H9 (cell line): ENCODE data around the gene NEDD9. TPM values are rescaled to one million over a fixed set of nuclear protein-coding genes. Genes with fewer than 3 reads are reported as not detected.

ENCODE experiments used
- DNase-seq: peaks from one replicate; pipeline ENCODE4 v3.0.0-alpha.2; 2017
- H2AFZ ChIP-seq: one replicate; pipeline ENCODE4 v1.6.1; 2013; ENCODE audit warnings: mild to moderate bottlenecking, low read length, control low read depth, moderate library complexity
- H2AK5ac ChIP-seq: 2 replicates; pipeline ENCODE4 v1.6.1; 2013; ENCODE audit warnings: low read length, control low read depth, mixed read lengths; ENCODE audit not compliant: insufficient read length
- H2BK120ac ChIP-seq: one replicate; pipeline ENCODE4 v1.6.1; 2013; ENCODE audit warnings: low read depth, mild to moderate bottlenecking, low read length, control low read depth, inconsistent platforms; ENCODE audit not compliant: poor library complexity, severe bottlenecking
- H2BK12ac ChIP-seq: 2 replicates; pipeline ENCODE4 v1.6.1; 2013; ENCODE audit warnings: low read length, control low read depth, mixed read lengths, low read depth; ENCODE audit not compliant: insufficient read length
- H2BK15ac ChIP-seq: 2 replicates; pipeline ENCODE4 v1.6.1; 2013; ENCODE audit warnings: low read depth, low read length, control low read depth
- H2BK20ac ChIP-seq: one replicate; pipeline ENCODE4 v1.6.1; 2013; ENCODE audit warnings: low read depth, mild to moderate bottlenecking, low read length, control low read depth, inconsistent platforms; ENCODE audit not compliant: poor library complexity, severe bottlenecking
- H2BK5ac ChIP-seq: 2 replicates; pipeline ENCODE4 v1.6.1; 2013; ENCODE audit warnings: low read length, control low read depth, mixed read lengths; ENCODE audit not compliant: insufficient read length
- H3K14ac ChIP-seq: 2 replicates; pipeline ENCODE4 v1.6.1; 2013; ENCODE audit warnings: low read length, control low read depth; ENCODE audit not compliant: insufficient read depth
- H3K18ac ChIP-seq: 2 replicates; pipeline ENCODE4 v1.6.1; 2013; ENCODE audit warnings: low read depth, mild to moderate bottlenecking, mixed read lengths, low read length, control low read depth; ENCODE audit not compliant: insufficient read length
- H3K23ac ChIP-seq: 2 replicates; pipeline ENCODE4 v1.6.1; 2013; ENCODE audit warnings: low read length, control low read depth, mixed read lengths, low read depth; ENCODE audit not compliant: insufficient read length
- H3K23me2 ChIP-seq: 2 replicates; pipeline ENCODE4 v1.6.1; 2013; ENCODE audit warnings: low read depth, mild to moderate bottlenecking, mixed read lengths, low read length, control low read depth; ENCODE audit not compliant: insufficient read length, poor library complexity, severe bottlenecking
- H3K27ac ChIP-seq: 2 replicates; pipeline ENCODE4 v1.5.1; 2013; ENCODE audit warnings: low read length, control low read depth, mixed read lengths, low read depth; ENCODE audit not compliant: insufficient read length
- H3K27me3 ChIP-seq: 2 replicates; pipeline ENCODE4 v1.6.1; 2013; ENCODE audit warnings: low read length, control low read depth, inconsistent platforms; ENCODE audit not compliant: insufficient read depth
- H3K4ac ChIP-seq: 2 replicates; pipeline ENCODE4 v1.6.1; 2013; ENCODE audit warnings: low read depth, mild to moderate bottlenecking, control low read depth, inconsistent platforms, low read length, moderate library complexity
- H3K4me1 ChIP-seq: 2 replicates; pipeline ENCODE4 v1.6.1; 2013; ENCODE audit warnings: low read length, control low read depth, inconsistent platforms; ENCODE audit not compliant: insufficient read depth
- H3K4me2 ChIP-seq: 2 replicates; pipeline ENCODE4 v1.6.1; 2013; ENCODE audit warnings: low read length, control low read depth, mixed read lengths; ENCODE audit not compliant: insufficient read length, insufficient read depth
- H3K56ac ChIP-seq: 2 replicates; pipeline ENCODE4 v1.6.1; 2013; ENCODE audit warnings: low read depth, mild to moderate bottlenecking, mixed read lengths, low read length, control low read depth; ENCODE audit not compliant: insufficient read length
- H3K79me1 ChIP-seq: 2 replicates; pipeline ENCODE4 v1.6.1; 2013; ENCODE audit warnings: low read depth, mild to moderate bottlenecking, moderate library complexity, low read length, control low read depth, inconsistent platforms; ENCODE audit not compliant: insufficient read depth, poor library complexity, severe bottlenecking
- H3K79me2 ChIP-seq: 2 replicates; pipeline ENCODE4 v1.6.1; 2013; ENCODE audit warnings: low read length, control low read depth, inconsistent platforms; ENCODE audit not compliant: insufficient read depth
- H3K9ac ChIP-seq: 2 replicates; pipeline ENCODE4 v1.6.1; 2013; ENCODE audit warnings: low read length, control low read depth, mixed read lengths; ENCODE audit not compliant: insufficient read length; ENCODE audit errors: extremely low read depth
- H3K9me3 ChIP-seq: one replicate; pipeline ENCODE4 v1.6.1; 2013; ENCODE audit warnings: low read depth, low read length, inconsistent platforms; ENCODE audit not compliant: control insufficient read depth
- H3T11ph ChIP-seq: one replicate; pipeline ENCODE4 v1.6.1; 2013; ENCODE audit warnings: mild to moderate bottlenecking, low read length, control low read depth, inconsistent platforms
- H4K20me1 ChIP-seq: one replicate; pipeline ENCODE4 v1.6.1; 2013; ENCODE audit not compliant: control insufficient read depth, insufficient read length, insufficient read depth
- H4K5ac ChIP-seq: 2 replicates; pipeline ENCODE4 v1.6.1; 2013; ENCODE audit warnings: low read depth, mild to moderate bottlenecking, mixed read lengths, low read length, control low read depth; ENCODE audit not compliant: insufficient read length
- H4K8ac ChIP-seq: replicated peaks from 2 replicates; pipeline ENCODE4 v1.6.1; 2013; ENCODE audit warnings: low read length, control low read depth, mixed read lengths, low read depth; ENCODE audit not compliant: insufficient read length
- H4K91ac ChIP-seq: 2 replicates; pipeline ENCODE4 v1.6.1; 2013; ENCODE audit warnings: low read depth, mild to moderate bottlenecking, moderate library complexity, mixed read lengths, low read length, control low read depth; ENCODE audit not compliant: insufficient read length
- H3K27ac Mint-ChIP-seq, 3 experiments: 2 replicates in 2 of 3; 3 replicates in 1 of 3; pipeline ENCODE4 v1.8.0; 2020 to 2021; ENCODE audit warnings: mixed read lengths in 3 of 3, mild to moderate bottlenecking in 1 of 3, moderate library complexity in 1 of 3
- H3K27me3 Mint-ChIP-seq: 2 replicates; pipeline ENCODE4 v1.8.0; 2021; ENCODE audit warnings: low read depth, mild to moderate bottlenecking, moderate library complexity, mixed read lengths
- H3K36me3 Mint-ChIP-seq, 3 experiments: 2 replicates in 2 of 3; 3 replicates in 1 of 3; pipeline ENCODE4 v1.8.0; 2020 to 2021; ENCODE audit warnings: low read depth in 3 of 3, mixed read lengths in 3 of 3; ENCODE audit not compliant: insufficient read depth in 1 of 3
- H3K4me1 Mint-ChIP-seq, 2 experiments: 2 replicates each; pipeline ENCODE4 v1.8.0; 2020; ENCODE audit warnings: mixed read lengths in 2 of 2
- H3K4me3 Mint-ChIP-seq, 2 experiments: 2 replicates in 1 of 2; 3 replicates in 1 of 2; pipeline ENCODE4 v1.8.0; 2020 to 2021; ENCODE audit warnings: mild to moderate bottlenecking in 2 of 2, mixed read lengths in 2 of 2, moderate library complexity in 1 of 2
- H3K9me3 Mint-ChIP-seq, 2 experiments: 2 replicates in 1 of 2; 3 replicates in 1 of 2; pipeline ENCODE4 v1.8.0; 2020; ENCODE audit warnings: mild to moderate bottlenecking in 2 of 2, mixed read lengths in 2 of 2, moderate library complexity in 1 of 2
- CTCF ChIP-seq: fragments of 200-600 bp; sonication (generic); conservative IDR thresholded peaks from 3 replicates; pipeline ENCODE4 v1.8.0; 2021; ENCODE audit warnings: antibody characterized with exemption, mild to moderate bottlenecking
- WGBS: extraction: QIAGEN DNeasy Blood & Tissue Kit; methylation state at CpG from one replicate; pipeline ENCODE4 v1.1.7; 2013; ENCODE audit warnings: missing lambda C conversion rate, low lambda C conversion rate, mixed read lengths; ENCODE audit not compliant: insufficient read length; ENCODE audit errors: extremely low coverage; 5-methylcytosine and 5-hydroxymethylcytosine counted together
- total RNA-seq: library from RNA; stranded (reverse); gene quantifications from 2 replicates; pipeline ENCODE4 v1.2.1, GENCODE V29; 2021

The NEDD9 gene
- total RNA-seq, 1 experiment from 2014 or later, result 5.5 TPM

DNA sequence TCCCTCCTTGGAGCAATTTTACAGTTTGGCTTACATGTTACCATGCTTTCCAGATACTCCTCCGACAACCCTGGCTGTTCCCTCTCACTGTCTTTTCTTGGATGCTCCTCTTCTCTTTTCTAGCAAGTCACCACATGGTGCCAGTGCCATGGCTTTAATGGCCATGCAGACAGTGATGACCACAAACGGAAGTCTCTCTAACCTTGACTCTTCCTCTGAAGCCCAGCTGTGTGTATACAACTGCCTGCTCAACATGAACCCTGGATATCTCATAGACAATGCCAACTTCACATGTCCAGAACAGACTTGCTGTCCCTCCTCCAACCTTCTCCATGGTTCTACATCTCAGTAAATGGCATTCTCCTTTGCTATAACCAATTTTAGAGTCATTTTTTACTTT lies 49.8 kb upstream of the NEDD9 start:
- no peak for TF ChIP-seq CTCF
- Histone ChIP-seq H3K4me2 (no peak overlapping the region), H4K5ac (no peak overlapping the region), H2BK12ac (no peak overlapping the region), H3K18ac (no peak overlapping the region), H3K14ac (no peak overlapping the region), H3K27ac (no peak overlapping the region), H3K9ac (no peak overlapping the region), H3K56ac (no peak overlapping the region), H3K27me3 (no peaks in the 10 kb centered on the region), H2BK15ac (no peak overlapping the region), H3K79me1 (no peaks in the 10 kb centered on the region), H2BK20ac (no peak overlapping the region), H3K23ac (no peak overlapping the region), H2BK5ac (no peak overlapping the region), H3K23me2 (no peaks in the 10 kb centered on the region), H4K8ac (no peak overlapping the region), H2BK120ac (no peak overlapping the region), H4K20me1 (no peaks in the 10 kb centered on the region), H4K91ac (no peak overlapping the region), H3K79me2 (no peaks in the 10 kb centered on the region), H2AK5ac (no peak overlapping the region), H2AFZ (no peak overlapping the region), H3K4me1 (peaks cover 9% of the 10 kb centered on the region; the same call in 1 of the 2 replicates), H3K4ac (no peak overlapping the region), H3T11ph (no peak overlapping the region), H3K9me3 (no peaks in the 10 kb centered on the region)
- H3K36me3 Mint-ChIP-seq, result no peaks in the 10 kb centered on the region; a peak in 2 of 7 replicates
- no peak overlapping the region for H3K4me3 Mint-ChIP-seq
- no CpG with 5 or more reads among the region's 2 CpGs for WGBS
- no peak for DNase-seq
- peaks cover 7% of the 10 kb centered on the region for H3K27me3 Mint-ChIP-seq
- H3K9me3 Mint-ChIP-seq, result peaks cover 3 to 4% of the 10 kb centered on the region in 2 experiments; a peak in 4 of 5 replicates
- peaks cover 21% of the 10 kb centered on the region in 2 experiments for H3K4me1 Mint-ChIP-seq
- no peak overlapping the region for H3K27ac Mint-ChIP-seq
